Stimulated activated CD4-positive, alpha-beta T cell treated with anti-CD3 and anti-CD28 coated beads, Interleukin-15, amount 100 ng/mL, for 24 hours (primary cell): ENCODE measurements around the gene CYP4B1.

Experiments
- DNase-seq: peaks from one replicate; pipeline ENCODE4 v3.0.0-alpha.2; 2020

Gene CYP4B1

DNA sequence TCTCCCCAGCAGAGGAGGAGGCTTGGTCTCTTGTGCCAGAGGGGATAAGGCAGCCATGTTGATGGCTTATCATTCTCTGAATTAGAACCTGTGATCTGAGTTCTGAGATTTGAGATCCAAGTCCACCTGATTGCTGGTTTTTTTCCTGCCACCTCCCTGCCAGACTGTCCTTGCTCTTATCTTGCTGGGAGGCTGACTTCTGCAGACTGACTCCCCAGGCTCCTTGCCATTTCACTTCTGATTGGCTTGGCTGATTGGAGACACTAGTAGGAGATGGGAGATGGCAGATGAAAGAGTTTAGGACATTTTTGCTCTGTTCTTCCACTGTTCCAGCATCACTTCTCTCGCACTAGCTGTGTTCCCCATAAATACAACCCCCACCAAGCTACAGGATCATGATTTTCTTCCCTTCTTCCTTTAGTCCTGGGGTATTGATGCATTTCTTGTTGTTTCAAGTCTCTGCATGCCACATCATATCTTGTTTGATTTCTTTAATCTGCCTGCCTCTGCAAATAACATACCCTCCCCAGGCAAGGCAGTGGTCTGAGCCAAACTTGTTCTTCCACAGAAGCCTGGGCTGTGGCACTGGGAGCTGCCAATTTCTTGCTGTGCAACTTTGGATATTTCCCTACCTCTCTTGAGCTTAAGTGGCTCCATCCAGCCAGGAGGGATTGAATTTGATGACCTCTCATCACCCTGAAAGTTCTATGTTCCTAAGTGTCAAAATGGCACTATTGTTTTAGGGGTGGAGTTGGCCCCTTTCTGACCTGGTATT, 963 bp upstream of the CYP4B1 start:
- no peak for DNase-seq

DNA sequence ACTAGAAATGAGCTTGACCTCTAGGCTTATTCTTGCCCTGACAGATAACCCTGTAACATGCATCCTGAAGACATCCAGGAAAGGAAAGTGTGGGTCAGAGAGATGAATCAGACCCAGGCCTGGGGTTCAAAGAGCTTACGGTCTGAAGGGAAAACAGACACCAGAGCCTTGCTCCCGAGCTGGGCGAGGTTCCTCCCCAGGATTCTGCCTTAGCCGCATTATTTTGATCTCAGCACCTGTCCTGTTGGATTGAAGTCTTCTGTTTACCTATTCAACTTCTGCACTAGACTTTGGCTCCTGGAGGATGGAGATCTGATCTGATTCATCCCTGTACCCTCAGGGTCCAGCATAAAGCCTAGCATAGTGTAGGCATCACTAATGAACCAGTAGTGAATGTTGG, 1.9 kb downstream of the CYP4B1 start:
- no peak for DNase-seq

DNA sequence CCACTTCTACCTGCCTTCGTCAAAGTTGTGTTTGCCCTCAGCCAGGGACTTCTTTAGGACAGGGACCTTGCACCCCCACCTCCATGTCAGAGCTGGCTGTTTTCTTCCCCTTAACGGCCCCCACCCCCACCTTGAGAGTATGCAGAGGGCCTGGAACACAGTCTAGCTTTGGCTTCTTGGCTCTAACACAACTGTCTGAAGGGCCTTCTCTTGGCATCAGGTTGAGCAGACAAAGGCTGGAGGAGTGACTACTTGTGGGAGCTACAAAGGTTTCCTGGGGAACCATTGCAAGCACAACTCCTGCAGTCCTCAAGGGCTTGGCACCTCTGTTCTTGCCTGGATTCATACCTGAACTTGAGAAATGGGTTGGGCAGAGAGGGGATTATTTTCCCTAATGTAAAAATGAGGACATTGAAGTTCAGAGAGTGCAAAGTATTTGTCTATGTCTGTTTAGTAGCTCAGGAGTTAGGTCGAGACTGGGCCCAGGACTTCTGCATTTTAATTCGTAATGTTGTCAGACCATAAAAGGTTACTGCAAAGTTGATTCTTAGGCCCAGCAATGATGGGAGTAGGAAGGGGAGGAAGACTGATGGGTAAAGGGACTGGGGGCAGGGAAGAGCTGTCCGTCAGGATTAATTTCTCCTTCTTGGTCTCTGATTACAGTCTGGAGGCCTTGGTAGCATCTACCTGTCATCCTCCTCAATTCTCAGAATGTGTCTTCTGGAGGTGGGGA, 2.6 kb downstream of the CYP4B1 start:
- DNase-seq, result no peak

DNA sequence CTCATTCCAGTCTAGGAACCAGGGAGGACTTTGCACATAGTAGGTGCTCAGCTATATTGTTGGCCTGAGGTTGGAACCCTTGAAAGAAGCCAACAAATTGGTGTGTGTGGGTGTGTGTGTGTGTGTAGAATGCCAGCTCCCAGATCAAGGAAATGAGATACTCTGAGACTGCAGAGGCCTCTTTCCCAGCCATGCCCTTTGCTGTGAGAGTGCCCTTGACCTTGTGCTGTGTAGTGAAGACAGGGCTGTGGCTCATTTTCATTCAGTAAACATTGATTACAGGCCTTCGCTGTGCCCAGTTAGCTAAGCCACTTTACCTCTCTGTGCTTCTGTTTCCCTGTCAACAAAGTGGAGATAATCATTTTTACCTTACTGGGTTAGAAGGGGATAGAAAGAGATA, 3.2 kb downstream of the CYP4B1 start:
- DNase-seq, result no peak

DNA sequence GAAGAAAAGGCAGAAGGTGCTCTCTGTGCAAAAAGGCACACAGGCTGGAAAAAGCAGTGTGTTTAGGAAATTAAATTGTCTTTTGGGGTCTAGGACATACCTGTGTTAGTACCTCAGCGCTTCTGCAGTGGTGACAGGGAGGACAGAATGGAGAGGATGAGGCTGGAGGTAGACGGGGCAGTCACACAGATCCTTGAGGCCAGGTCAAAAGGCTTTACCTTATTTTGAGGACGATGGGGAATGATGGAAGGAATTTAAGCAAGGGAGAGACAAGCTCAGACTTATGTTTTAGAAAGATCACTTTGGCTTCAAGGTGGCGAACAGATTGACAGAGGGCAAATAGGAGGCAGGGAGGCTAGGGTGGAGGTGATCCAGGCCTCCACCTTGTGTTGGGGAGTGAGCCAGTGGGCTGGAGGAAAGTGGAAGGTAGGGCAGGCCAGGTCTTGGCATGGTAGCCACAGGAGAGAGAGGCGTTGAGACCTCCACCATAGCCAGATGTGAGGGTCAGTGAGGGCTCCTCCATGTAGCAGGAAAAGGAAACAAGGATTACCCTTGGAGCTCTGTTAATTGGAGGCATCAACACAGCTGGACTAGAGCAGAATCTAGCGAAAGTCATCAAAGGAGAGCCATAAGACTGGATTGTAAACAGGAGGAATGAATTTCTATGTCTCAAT, 4.2 kb downstream of the CYP4B1 start:
- DNase-seq, result no peak

DNA sequence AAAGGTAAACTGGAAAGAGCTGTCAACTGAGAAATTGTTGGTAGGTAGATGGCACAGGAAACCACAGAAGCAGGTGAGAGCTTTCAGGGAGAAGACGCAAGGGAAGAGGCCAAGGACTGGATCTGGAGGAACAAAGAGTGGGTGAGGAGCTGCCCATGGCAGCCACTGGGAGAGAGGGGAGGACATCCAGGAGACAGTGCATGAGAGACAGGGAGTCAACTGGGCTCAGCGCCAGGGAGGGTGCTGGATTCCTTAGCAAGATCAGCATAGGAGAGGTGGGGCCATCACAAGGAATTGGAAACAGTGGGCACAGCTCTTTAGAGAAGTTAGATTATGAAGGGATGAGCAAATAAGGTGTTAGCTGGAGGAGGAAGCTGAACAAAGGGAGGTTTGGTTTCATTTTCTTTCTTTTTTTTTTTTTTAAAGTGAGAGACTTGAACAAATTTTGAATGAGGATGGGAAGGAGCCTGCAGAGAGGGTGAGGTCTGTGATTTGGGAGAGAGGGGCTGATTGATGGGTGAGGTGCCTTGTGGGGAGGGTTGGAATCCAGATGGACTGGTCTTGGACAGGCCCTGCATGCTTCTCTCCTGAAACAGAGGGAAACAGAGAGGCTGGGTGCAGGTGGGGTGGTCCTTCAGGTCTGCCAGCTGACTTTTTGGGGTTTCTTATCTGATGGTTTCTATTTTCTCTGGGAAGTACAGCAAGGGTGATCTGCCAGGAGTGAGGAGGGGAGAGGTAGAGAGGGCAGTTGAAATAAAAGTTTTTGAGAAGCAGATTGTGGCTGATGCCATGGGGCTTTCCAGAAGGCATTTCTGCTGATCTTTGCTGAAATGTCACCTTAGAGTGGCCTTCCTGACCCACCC, 5.4 kb downstream of the CYP4B1 start:
- no peak for DNase-seq

DNA sequence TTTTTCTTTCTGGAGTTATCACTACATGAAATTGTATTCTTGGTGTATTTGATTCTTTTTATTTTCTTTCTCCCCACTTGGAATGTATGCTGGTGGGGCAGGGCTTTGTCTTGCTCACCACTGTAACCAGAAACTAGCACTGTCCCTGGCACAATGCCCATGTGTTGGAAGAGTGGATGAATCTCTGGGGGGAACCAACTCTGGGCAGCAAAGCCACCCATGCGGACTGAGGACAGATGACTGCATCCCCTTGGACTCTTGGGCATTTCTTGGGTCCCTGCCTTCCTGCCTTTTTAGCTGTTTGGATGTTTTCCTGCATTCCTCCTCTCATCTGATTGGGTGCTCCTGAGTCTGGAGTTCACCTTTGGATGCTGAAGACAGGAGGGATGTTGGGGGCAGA, 6.1 kb downstream of the CYP4B1 start:
- no peak for DNase-seq

DNA sequence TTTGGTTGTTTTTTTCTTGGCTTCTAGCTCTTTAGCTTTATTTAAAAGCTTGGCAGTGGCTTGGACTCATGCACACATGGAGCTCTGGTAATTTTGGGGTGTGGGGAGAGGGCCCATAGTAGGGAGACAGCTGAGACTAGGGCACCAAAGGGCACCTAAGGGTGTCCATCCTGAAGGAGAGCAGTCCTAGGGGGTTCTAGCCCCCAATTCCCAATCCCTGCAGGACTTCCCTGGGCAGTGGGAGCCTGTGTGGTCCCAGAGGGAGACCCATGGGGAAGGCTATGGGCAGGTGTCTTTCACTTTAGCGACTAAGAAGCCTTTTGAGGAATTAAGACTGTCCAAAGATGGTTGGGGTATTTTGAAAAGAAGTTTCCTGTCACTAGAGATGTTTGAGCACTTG, 6.9 kb downstream of the CYP4B1 start:
- no peak for DNase-seq

DNA sequence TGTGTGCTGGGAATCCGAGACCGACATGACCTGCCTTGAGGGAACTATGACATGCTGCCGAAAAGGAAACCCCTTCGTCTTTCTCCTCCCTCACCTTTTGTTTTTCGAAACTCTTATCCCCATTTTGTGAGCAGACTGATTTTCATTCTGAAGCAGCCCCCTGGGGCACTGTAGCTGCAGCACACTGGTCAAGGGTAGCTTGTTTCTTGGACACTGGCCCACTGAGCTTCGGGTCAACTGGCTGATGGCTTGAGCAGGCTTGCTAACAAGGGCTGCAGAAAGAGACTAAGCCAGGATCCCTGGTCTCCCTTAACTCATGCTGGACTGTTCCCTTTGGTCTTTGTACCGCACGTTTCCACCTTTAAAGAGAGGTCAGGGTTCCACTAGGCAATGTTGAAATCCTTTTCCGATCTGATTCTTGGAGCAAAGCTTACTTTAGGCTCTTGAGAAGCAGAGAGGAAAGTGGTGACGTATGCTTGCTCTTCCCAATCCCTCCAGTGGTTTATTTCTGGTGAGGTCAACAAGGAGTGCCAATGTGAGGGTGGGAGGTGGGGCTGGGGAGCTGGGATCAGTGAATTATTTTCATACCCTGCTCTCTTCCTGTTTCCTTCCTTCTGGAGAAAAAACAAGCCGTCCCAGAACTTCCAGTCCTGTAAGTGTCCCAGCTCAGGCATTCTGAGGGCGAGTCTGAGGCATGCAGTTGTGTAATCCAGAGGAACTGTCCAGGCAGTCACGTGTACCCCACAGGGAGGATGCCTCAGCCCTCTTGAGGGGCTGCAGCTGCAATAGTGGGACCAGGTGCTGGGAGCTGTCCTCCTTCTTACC, 7.6 kb downstream of the CYP4B1 start:
- DNase-seq, result no peak

DNA sequence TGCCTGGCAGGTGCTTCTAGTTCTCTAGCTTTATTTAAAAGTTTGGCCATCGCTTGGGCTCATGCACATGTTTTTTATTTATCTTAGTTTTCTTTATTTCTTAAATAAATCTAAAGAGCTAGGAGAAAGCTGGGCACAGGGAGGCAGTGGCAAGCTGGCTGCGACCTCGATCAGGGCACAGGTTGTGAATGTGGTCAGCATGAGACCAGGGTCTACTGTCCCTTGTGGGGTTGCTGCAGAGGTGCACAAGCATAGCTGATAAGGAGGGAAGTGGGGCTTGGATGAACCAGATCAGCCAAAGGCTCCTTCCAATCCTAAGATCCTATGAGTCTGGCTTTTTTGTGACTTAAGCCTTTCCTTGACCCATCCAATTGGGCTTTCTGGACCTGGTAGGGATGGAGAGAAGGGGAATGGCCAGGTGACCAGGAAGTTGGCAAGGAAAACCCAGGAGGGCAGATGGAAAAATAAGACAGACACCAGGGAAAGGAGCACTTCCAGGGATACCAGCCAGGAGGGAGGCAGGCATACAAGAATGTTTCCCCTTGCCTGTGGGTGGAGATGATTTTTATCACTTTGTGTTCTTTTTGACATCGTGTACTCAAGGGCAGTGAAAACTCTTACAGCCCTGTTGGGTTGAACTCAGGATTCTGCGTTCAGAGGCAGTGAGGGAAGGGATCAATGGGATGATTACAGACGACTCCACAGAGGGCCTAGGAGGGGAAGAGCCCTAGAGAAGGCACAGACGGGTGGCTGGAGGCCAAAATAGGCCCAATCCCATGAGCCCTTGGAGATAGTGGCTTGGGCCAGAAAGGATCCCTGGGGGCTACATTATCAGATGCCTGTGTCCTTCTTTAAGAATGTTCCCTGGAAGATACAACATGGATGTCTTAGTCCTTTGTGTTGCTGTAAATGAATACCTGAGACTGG, 8.5 kb downstream of the CYP4B1 start:
- no peak for DNase-seq

DNA sequence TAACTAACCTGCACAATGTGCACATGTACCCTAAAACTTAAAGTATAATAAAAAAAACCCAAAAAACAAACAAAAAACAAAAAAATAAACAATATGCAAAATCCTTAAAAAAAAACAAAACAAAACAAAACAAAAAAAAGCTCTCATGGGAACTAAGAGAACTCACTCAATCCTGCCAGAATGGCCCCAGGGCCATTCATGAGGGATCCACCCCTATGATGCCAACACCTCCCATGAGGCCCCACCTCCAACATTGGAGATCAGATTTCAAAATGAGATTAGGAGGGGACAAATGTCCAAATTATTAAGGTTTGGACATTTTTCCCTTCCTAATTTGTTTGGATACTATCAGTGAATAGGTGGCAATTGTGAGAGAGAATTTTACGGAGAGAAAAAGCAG, 10.2 kb downstream of the CYP4B1 start:
- no peak for DNase-seq

DNA sequence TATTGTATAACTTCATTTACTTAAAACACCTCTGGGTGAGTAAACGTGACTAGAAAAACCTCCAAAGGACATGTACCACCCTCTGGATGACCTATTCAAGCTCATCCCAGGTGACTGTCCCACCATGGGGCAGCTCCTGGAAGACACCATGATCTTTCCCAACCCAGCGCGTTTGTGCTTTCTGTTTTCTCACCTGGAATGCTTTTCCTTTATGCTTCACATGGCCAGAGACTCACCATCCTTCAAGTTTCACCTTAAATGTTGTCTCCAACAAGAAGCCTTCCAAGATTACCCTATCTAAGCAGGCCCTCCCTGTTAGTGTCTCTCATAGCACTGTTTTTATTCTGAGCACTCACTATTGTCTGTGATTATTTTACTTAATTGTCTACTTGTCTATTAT, 11.1 kb downstream of the CYP4B1 start:
- no peak for DNase-seq

DNA sequence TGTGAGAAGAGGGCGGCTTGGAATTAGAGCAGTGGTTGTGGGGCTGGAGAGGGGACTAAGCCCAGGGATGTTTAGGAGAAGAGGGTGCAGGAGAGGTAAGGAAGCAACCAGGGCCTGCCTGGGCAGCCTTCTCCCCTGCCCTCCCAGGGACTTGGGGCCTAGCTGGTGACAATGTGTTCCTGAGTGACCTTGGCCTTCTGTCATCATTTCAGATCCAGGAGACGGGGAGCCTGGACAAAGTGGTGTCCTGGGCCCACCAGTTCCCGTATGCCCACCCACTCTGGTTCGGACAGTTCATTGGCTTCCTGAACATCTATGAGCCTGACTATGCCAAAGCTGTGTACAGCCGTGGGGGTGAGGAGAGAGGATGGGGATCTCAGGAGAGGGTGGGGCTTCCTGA, 11.8 kb downstream of the CYP4B1 start:
- DNase-seq, result no peak

DNA sequence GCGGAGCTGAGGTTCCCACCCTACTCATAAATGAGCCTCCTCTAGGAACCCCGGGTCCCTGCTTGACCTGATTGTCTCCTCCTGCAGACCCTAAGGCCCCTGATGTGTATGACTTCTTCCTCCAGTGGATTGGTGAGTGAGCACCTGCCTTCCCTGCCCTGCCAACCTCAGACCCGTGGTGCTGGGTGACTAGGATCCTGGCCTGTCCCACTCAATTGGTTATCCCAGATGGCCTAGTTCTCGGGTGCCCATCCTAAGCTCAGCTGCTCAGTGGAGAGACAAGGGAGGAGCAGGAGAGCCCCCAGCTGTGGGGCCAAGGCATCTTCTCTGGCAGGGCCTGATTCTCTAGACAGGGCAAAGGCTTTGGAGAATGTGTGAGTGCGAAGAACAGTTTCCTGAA, 12.2 kb downstream of the CYP4B1 start:
- DNase-seq, result no peak

DNA sequence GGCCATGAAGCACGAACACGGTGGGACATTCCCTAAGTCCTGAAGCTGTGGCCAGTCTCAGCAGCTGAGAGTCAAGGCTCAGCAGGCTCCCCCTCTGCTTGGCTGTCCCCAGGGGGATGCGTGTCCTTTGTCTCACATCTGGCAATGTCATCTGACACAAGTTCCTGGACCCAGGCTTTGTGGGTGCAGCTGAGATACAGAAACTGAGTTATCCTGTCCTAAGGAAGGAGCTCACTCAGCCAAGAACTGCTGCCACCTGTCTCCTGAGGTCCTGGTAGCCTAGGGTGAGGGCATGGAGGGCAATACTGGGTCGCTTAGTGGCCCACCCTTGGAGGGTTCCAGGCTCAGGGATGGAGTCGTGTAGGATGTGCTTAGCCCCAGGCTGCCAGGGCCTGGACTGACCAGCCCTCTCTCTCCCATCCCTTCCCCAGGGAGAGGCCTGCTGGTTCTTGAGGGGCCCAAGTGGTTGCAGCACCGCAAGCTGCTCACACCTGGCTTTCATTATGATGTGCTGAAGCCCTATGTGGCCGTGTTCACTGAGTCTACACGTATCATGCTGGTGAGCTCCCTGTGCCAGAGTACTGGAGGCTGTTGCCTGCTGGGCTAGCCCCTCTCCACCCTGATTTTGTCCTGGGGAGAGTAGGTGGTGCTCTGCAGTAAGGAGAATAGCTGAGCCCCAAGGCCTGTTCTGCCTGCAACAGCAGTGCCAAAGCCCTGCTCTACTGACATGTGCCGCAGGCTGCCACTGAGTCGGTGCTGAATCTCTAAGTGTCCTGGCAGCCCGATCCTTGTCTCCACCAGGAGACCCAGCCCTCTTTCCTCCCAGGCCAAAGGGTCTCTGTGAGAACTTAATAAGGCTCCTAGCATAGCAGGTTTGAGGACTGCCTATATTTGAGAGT, 13.5 kb downstream of the CYP4B1 start:
- no peak for DNase-seq

DNA sequence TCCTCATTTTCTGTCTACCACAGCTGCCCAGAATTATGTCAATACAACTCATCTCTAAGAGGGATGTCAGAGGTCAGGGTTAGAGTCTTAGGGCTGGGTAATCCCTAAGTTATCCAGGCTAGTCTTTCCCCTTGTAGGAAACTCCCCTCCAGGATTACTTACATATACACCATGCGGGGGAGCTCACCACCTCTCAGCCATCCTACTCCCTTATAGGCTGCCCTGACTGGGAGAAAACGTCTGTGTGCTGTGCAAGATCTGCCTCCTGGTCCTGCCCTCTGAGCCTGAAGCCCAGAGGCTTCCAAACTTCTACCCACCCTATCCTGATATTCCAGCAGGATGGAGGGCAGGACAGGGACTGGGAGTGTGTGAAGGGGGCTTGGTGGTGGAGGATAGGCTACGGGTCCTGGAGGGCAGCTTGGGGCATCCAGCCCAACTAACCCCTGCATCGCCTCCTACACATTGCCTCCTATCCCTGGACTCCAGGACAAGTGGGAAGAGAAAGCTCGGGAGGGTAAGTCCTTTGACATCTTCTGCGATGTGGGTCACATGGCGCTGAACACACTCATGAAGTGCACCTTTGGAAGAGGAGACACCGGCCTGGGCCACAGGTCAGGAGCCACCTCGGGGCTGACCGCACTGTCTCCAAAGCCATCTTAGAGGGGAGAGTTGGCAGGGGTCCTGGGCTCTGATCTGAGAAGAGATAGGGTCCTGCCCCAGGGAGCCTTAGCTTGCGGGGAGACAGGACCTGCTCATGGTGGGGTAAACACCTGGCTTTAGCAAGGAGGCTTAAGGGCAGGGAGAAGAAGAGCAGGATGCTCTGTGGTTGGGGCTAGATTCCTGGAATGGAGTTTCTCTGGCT, 14.4 kb downstream of the CYP4B1 start:
- DNase-seq, result no peak

DNA sequence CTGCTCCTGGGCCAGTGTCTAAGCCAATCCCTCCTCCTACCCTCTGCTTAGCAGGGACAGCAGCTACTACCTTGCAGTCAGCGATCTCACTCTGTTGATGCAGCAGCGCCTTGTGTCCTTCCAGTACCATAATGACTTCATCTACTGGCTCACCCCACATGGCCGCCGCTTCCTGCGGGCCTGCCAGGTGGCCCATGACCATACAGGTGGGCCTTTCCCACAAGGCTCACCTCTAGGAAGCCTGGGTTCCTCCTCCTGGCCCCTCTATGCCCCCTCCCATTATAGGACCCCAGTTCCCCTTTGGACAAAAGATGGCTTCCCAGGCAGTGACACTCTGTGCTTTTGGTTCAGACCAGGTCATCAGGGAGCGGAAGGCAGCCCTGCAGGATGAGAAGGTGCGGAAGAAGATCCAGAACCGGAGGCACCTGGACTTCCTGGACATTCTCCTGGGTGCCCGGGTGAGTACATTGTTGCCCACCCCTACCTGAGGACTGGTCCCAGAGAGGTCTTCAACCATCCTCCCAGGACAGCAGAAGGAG, 15.1 kb downstream of the CYP4B1 start:
- DNase-seq, result no peak

DNA sequence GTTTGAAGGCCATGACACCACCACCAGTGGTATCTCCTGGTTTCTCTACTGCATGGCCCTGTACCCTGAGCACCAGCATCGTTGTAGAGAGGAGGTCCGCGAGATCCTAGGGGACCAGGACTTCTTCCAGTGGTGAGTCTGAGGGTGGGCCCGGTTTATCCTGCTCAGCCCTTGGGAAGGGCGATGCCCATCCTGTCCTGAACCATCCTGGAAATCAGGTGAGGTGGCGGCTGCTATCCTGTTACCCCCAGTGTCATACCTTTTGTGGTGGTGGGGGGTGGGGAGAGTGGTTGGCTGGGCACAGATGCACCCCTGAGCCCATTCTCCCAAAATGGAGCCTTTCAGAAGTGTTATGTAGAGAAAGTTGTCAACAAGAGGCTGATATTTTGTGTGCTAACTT, 16.3 kb downstream of the CYP4B1 start:
- no peak for DNase-seq

DNA sequence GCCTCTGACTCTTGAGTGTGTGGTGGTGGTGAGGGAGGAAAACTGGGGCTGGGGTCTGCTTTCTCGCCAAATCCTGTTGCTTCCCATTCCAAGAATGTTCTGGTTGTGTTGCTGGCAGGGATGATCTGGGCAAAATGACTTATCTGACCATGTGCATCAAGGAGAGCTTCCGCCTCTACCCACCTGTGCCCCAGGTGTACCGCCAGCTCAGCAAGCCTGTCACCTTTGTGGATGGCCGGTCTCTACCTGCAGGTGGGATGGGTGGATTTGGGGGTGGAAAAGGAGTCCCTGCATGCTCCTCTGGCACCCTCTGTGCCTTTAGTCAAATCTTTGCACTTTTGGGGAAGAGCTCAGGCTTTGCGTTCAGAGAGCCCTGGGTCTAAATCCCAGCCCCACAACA, 18.1 kb downstream of the CYP4B1 start:
- no peak for DNase-seq
